Lung (tissue), 12 donors: ENCODE results near the gene LIPC. TPM values are rescaled to one million over a fixed set of nuclear protein-coding genes. Genes with fewer than 3 reads are reported as not detected.

Experiments used
- ATAC-seq: fragments of 200-7000 bp; cut with Tn5 transposase; one replicate; pipeline ENCODE4 v1.9.1; 2020; ENCODE audit warnings: moderate number of reproducible peaks; ENCODE audit not compliant: insufficient read depth, low FRiP score
- DNase-seq, 3 donors: peaks; one replicate each; pipeline ENCODE4 v3.0.0-alpha.2; 2013 to 2017
- H3K27ac ChIP-seq, 2 donors: one replicate each; pipeline ENCODE4 v1.5.1; 2013; ENCODE audit warnings: mild to moderate bottlenecking in 2 of 2, moderate library complexity in 2 of 2, control low read depth in 1 of 2, inconsistent platforms in 1 of 2, low read depth in 1 of 2, low read length in 1 of 2
- H3K27me3 ChIP-seq, 3 donors: one replicate each; pipeline ENCODE4 v1.5.1; 2013; ENCODE audit warnings: low read length in 2 of 3; ENCODE audit not compliant: control insufficient read depth in 3 of 3, insufficient read depth in 3 of 3
- H3K36me3 ChIP-seq, 4 donors: one replicate each; pipeline ENCODE4 v1.5.1; 2013; ENCODE audit warnings: low read length in 4 of 4, mild to moderate bottlenecking in 1 of 4, moderate library complexity in 1 of 4; ENCODE audit not compliant: control insufficient read depth in 4 of 4, insufficient read depth in 4 of 4
- H3K4me1 ChIP-seq, 5 donors: one replicate each; pipeline ENCODE4 v1.5.1; 2013; ENCODE audit warnings: low read length in 5 of 5, mild to moderate bottlenecking in 2 of 5, moderate library complexity in 1 of 5; ENCODE audit not compliant: control insufficient read depth in 5 of 5, insufficient read depth in 5 of 5
- H3K4me3 ChIP-seq: one replicate; pipeline ENCODE4 v1.5.1; 2013; ENCODE audit warnings: mild to moderate bottlenecking, control low read depth, moderate library complexity
- H3K9ac ChIP-seq, 2 donors: one replicate each; pipeline ENCODE4 v1.5.1; 2013; ENCODE audit warnings: low read length in 2 of 2, control low read depth in 1 of 2; ENCODE audit not compliant: insufficient read depth in 1 of 2
- H3K9me3 ChIP-seq, 4 donors: one replicate each; pipeline ENCODE4 v1.5.1; 2013; ENCODE audit warnings: low read length in 3 of 4, mild to moderate bottlenecking in 1 of 4, moderate library complexity in 1 of 4; ENCODE audit not compliant: control insufficient read depth in 4 of 4, insufficient read depth in 3 of 4
- CTCF ChIP-seq: IDR thresholded peaks from 2 replicates; pipeline ENCODE4 v1.5.1; 2012; ENCODE audit warnings: mild to moderate bottlenecking; ENCODE audit errors: control extremely low read depth, extremely low read depth
- WGBS, 2 donors: extraction: QIAGEN DNeasy Blood & Tissue Kit; methylation state at CpG; one replicate each; pipeline ENCODE4 v1.1.7; 2013; 5-methylcytosine and 5-hydroxymethylcytosine counted together
- polyA plus RNA-seq, 2 donors: library from polyadenylated mRNA; stranded (reverse); fragments of 200-250 nt; gene quantifications; one replicate each; pipeline ENCODE4 v1.2.1, GENCODE V29; 2013
- total RNA-seq, 2 donors: library from RNA; depleted of rRNA in 1 of 2; stranded (reverse); fragments of >200 nt in 1 of 2; gene quantifications; one replicate each; pipeline ENCODE4 v1.2.1, GENCODE V29; 2014 to 2021
- donor health status: control.
- donor health status: control.
- donor health status: Bipolar disorder and iron deficiency.
- donor health status: healthy.
- donor health status: DM: yes; HTN: yes; CAD: no.

LIPC gene
- total and polyA plus RNA-seq, 4 donors, result 0.20 to 0.57 (median 0.40) TPM

DNA sequence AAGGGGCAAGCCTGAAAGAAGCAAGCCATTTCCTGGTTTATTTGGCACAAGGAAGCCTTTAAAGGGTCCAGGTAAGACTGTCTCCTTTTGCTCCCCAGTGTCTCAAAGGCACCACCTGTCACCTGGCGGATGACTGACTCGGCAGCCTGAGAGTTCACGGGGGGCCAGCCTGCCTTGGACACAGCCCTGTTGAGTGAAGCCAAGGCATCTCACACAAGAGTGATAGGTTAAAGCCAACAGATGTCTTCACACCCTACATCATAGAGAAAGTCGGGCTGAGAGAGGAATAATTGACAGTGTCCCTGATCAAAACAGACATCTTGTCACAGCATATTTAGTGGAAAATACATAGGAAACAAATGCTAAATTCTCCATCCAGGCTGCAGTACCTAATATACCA lies 28.2 kb upstream of the LIPC start:
- DNase-seq (no peak), ATAC-seq (no peak)
- Histone ChIP-seq H3K27ac (no peak overlapping the region), H3K36me3 (no peaks in the 10 kb centered on the region), H3K4me3 (no peak overlapping the region), H3K27me3 (no peaks in the 10 kb centered on the region), H3K9me3 (no peaks in the 10 kb centered on the region), H3K9ac (no peak overlapping the region), H3K4me1 (no peaks in the 10 kb centered on the region)
- TF ChIP-seq CTCF, result no peak
- 77 to 87% methylated on average over 4 of the region's 4 CpGs for WGBS, 2 donors

GRCh38 chr15:58404020-58404419 lies 27.8 kb upstream of the LIPC start:
- WGBS, 2 donors, result 94 to 96% methylated on average over 5 of the region's 5 CpGs
- ATAC-seq (no peak), DNase-seq (no peak)
- Histone ChIP-seq H3K27me3 (no peaks in the 10 kb centered on the region), H3K9ac (no peak overlapping the region), H3K36me3 (no peaks in the 10 kb centered on the region), H3K9me3 (no peaks in the 10 kb centered on the region), H3K4me3 (no peak overlapping the region), H3K27ac (no peak overlapping the region), H3K4me1 (no peaks in the 10 kb centered on the region)
- TF ChIP-seq CTCF, result no peak

DNA sequence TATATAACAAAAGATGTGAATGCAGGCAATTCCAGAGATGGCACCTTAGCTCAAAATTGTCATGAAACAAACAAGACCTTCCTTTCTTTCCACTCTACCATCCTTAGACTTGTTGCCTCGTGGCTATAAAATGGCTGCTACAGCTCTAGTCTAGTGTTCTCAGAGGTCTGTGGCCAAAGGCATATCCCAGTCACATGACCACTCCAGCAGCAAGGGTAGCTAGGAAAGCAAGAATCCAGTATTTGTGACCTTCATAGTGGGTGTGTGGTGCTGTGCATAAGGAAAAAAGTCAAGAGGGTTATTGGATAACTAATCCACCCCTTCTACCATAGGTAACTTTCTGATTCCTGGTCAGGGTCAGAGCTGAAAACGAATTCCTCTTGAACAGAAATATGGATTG lies 27.1 kb upstream of the LIPC start:
- Histone ChIP-seq H3K9me3 (no peaks in the 10 kb centered on the region), H3K4me1 (no peaks in the 10 kb centered on the region), H3K9ac (no peak overlapping the region), H3K27me3 (no peaks in the 10 kb centered on the region), H3K4me3 (no peak overlapping the region), H3K27ac (no peak overlapping the region), H3K36me3 (no peaks in the 10 kb centered on the region)
- 80 to 81% methylated on average over 2 of the region's 2 CpGs for WGBS, 2 donors
- TF ChIP-seq CTCF, result no peak
- no peak for DNase-seq
- ATAC-seq, result no peak

DNA sequence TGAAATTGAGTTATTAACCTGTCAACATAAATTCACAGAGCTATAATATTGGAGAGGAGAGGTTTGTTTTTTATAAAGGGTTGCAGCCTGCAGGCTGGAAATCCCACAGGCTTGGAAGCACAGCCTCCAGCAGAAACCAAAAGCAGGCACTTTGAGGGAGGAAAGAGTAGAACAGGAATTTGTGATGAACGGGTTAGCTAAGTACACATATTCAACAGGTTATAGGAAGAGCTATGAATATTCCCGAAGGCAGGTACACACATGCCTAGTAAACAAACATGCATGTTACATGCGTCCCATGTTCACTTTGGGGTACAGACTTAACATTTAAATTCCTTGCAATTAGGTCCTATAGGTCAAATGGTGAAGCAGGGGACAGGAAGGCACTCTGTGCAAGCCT lies 25.9 kb upstream of the LIPC start:
- no peak for TF ChIP-seq CTCF
- WGBS, 2 donors, result 82 to 87% methylated on average over 3 of the region's 3 CpGs

More for the DNA sequence above, 25.9 kb upstream of the LIPC start:
- Histone ChIP-seq H3K27me3 (no peaks in the 10 kb centered on the region), H3K9me3 (no peaks in the 10 kb centered on the region), H3K36me3 (no peaks in the 10 kb centered on the region), H3K4me1 (peaks cover 0 to 4% (median 0%) of the 10 kb centered on the region in 5 donors), H3K9ac (no peak overlapping the region), H3K27ac (no peak overlapping the region), H3K4me3 (no peak overlapping the region)
- DNase-seq (no peak), ATAC-seq (no peak)
